ENCODE results near the gene MAMLD1.

DNA sequence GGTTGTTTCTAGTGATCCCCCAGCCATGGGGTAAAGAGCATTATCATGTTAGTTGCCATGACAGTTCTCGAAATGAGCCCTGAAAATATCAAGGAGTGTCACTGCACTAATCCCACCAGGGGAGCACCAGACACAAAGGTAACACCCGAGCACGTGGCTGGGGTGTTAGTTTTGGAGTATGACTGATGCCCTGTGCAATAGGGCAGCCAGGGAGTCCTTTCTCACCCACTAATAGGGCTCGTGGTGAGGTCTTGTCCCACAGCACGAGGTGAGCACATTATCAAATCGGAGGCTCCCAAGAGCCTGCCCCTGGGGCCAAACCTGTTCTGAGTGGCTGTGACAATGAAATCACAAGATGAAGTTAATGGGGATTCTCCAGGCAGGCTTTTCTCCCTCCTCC, 9.6 kb downstream of the MAMLD1 start:
- TF ChIP-seq, protein P1, sequence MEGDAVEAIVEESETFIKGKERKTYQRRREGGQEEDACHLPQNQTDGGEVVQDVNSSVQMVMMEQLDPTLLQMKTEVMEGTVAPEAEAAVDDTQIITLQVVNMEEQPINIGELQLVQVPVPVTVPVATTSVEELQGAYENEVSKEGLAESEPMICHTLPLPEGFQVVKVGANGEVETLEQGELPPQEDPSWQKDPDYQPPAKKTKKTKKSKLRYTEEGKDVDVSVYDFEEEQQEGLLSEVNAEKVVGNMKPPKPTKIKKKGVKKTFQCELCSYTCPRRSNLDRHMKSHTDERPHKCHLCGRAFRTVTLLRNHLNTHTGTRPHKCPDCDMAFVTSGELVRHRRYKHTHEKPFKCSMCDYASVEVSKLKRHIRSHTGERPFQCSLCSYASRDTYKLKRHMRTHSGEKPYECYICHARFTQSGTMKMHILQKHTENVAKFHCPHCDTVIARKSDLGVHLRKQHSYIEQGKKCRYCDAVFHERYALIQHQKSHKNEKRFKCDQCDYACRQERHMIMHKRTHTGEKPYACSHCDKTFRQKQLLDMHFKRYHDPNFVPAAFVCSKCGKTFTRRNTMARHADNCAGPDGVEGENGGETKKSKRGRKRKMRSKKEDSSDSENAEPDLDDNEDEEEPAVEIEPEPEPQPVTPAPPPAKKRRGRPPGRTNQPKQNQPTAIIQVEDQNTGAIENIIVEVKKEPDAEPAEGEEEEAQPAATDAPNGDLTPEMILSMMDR (IDR thresholded peaks at IDR 0.05; ENCODE audit: poor library complexity) = no peak
- TF ChIP-seq EZH2phosphoT487 (IDR thresholded peaks at IDR 0.05; ENCODE audit: low read depth, severe bottlenecking, unreplicated experiment) (no peak), EZH2 (IDR thresholded peaks at IDR 0.05; ENCODE audit: borderline replicate concordance) (no peak)
